Right lung (tissue), 5 donors: ENCODE results near the gene ANKS6. TPM values are rescaled to one million over a fixed set of nuclear protein-coding genes. Genes with fewer than 3 reads are reported as not detected.
"Not testable (repeated sequence)": the region's sequence is repeated elsewhere in the genome, so short reads cannot be mapped to it uniquely, and the experiment has no call there.

Experiments used
- DNase-seq, 2 donors: peaks; one replicate each; pipeline ENCODE4 v3.0.0-alpha.2; 2013
- polyA plus RNA-seq, 5 donors: library from polyadenylated mRNA; unstranded; fragments of 120-200 nt; gene quantifications; one replicate each; pipeline versions ENCODE4 v1.2.1 to v1.2.3, GENCODE V29; 2013; ENCODE audit warnings: inconsistent platforms in 1 of 5, low replicate concordance in 1 of 5; ENCODE audit not compliant: insufficient read length in 5 of 5, insufficient read depth in 1 of 5

ANKS6 gene
- polyA plus RNA-seq, 5 donors = 19.7 to 30.1 (median 25.7) TPM

- DNase-seq = no peak
These were observed 93.4 kb downstream of the ANKS6 start for GRCh38 chr9:98702835-98703380.

GRCh38 chr9:98702340-98702739 lies 94.0 kb downstream of the ANKS6 start:
- DNase-seq = no peak

GRCh38 chr9:98701576-98701975 lies 94.8 kb downstream of the ANKS6 start:
- DNase-seq = no peak

- no peak for DNase-seq
These were observed 95.6 kb downstream of the ANKS6 start for GRCh38 chr9:98700801-98701200.

- no peak for DNase-seq
These were observed 97.5 kb downstream of the ANKS6 start for GRCh38 chr9:98698856-98699255.

- no peak for DNase-seq
These were observed 101.4 kb downstream of the ANKS6 start for GRCh38 chr9:98694943-98695342.

- no peak for DNase-seq
These were observed 104.0 kb downstream of the ANKS6 start for GRCh38 chr9:98692392-98692791.

GRCh38 chr9:98691890-98692289 lies 104.5 kb downstream of the ANKS6 start:
- no peak for DNase-seq

- no peak for DNase-seq
These were observed 105.7 kb downstream of the ANKS6 start for GRCh38 chr9:98690686-98691085.

GRCh38 chr9:98688710-98689495 lies 107.5 kb downstream of the ANKS6 start:
- DNase-seq = no peak

GRCh38 chr9:98687911-98688310 lies 108.4 kb downstream of the ANKS6 start:
- DNase-seq = no peak

- DNase-seq = no peak
These were observed 109.1 kb downstream of the ANKS6 start for GRCh38 chr9:98686961-98687855.

- DNase-seq = not testable (repeated sequence)
These were observed 111.5 kb downstream of the ANKS6 start for GRCh38 chr9:98684816-98685215.

Other genes with a start within 250 kb of the ANKS6 start
- gene GABBR2, start 87.6 kb downstream of the ANKS6 start, polyA plus RNA-seq = 1 to 10 TPM in 2 of 5 donors, under 1 TPM in 3; 0.48 to 1.4 (median 0.99) TPM
- gene GALNT12, start 11.1 kb upstream of the ANKS6 start, polyA plus RNA-seq = 10 to 100 TPM; 16.2 to 22.1 (median 21.0) TPM
- gene COL15A1, start 147.4 kb upstream of the ANKS6 start, polyA plus RNA-seq = 10 to 100 TPM in 1 of 5 donors, 1 to 10 TPM in 4; 1.7 to 12.0 (median 8.1) TPM